SU-DHL-6 (cell line): ENCODE data around the gene GALNT17.

Experiments
- EZH2phosphoT487 ChIP-seq: fragments of 200-600 bp; sonication (generic), shearing (Covaris generic); conservative IDR thresholded peaks from 2 replicates; pipeline ENCODE4 v1.6.1; 2018; ENCODE audit warnings: mild to moderate bottlenecking, antibody characterized with exemption, low read length, moderate library complexity, mixed read lengths
- TF ChIP-seq, protein P1 (sequence below): fragments of 200-600 bp; sonication (generic); IDR thresholded peaks from one replicate; pipeline ENCODE4 v1.5.1; 2017; ENCODE audit warnings: antibody characterized with exemption, mild to moderate bottlenecking, low read length, moderate library complexity; ENCODE audit not compliant: insufficient read depth, poor library complexity, severe bottlenecking

DNA sequence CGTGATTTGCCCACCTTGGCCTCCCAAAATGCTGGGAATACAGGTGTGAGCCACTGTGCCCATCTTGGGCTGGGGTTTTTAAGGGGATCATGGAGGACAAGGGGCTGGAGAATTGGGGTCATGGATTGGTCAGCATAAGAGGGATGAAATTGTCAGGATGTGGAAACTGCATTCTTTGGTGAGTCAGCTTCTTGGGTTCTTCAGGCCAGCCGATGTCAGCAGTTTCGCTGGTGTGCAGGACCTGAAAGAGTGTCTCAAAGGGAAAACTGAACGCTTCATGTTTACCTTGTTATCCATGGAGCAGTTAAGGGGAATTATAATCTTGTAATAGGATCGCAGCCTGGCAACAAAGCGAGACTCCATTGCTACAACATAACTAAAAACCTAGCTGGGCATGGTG lies 13.0 kb downstream of the GALNT17 start:
- TF ChIP-seq, protein P1, sequence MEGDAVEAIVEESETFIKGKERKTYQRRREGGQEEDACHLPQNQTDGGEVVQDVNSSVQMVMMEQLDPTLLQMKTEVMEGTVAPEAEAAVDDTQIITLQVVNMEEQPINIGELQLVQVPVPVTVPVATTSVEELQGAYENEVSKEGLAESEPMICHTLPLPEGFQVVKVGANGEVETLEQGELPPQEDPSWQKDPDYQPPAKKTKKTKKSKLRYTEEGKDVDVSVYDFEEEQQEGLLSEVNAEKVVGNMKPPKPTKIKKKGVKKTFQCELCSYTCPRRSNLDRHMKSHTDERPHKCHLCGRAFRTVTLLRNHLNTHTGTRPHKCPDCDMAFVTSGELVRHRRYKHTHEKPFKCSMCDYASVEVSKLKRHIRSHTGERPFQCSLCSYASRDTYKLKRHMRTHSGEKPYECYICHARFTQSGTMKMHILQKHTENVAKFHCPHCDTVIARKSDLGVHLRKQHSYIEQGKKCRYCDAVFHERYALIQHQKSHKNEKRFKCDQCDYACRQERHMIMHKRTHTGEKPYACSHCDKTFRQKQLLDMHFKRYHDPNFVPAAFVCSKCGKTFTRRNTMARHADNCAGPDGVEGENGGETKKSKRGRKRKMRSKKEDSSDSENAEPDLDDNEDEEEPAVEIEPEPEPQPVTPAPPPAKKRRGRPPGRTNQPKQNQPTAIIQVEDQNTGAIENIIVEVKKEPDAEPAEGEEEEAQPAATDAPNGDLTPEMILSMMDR, result no peak
- no peak for TF ChIP-seq EZH2phosphoT487
